ENCODE measurements around the gene NRDC. TPM values are rescaled to one million over a fixed set of nuclear protein-coding genes. Genes with fewer than 3 reads are reported as not detected.
"Not testable (repeated sequence)": the region's sequence is repeated elsewhere in the genome, so short reads cannot be mapped to it uniquely, and the experiment has no call there.

Gene NRDC
- total RNA-seq, 4 donors from 2014 or later: 97.8 to 154 (median 115) TPM

GRCh38 chr1:51901151-51901550 lies 22.6 kb upstream of the NRDC start:
- H3K4me3 ChIP-seq: no peak overlapping the region
- H3K27me3 ChIP-seq: peaks cover 48% of the 10 kb centered on the region
- no peaks in the 10 kb centered on the region for H3K9me3 ChIP-seq
- no peaks in the 10 kb centered on the region for H3K4me1 ChIP-seq
- DNase-seq (ENCODE audit: low spot score in 2 of 2): no peak
- 97% methylated on average over 4 of the region's 4 CpGs for WGBS
- no peaks in the 10 kb centered on the region for H3K36me3 ChIP-seq
- no peak overlapping the region for H3K27ac ChIP-seq
- TF ChIP-seq POLR2AphosphoS5 (IDR thresholded peaks at IDR 0.05) (no peak), CTCF (IDR thresholded peaks at IDR 0.05) (no peak), POLR2A (IDR thresholded peaks at IDR 0.05) (no peak), EP300 (IDR thresholded peaks at IDR 0.05) (no peak)

- H3K36me3 ChIP-seq: no peaks in the 10 kb centered on the region
- peaks cover 56% of the 10 kb centered on the region for H3K27me3 ChIP-seq
- no peak for DNase-seq (ENCODE audit: low spot score in 2 of 2)
- WGBS: 70% methylated on average over 10 of the region's 10 CpGs
- H3K4me3 ChIP-seq: no peak overlapping the region
- H3K9me3 ChIP-seq: no peaks in the 10 kb centered on the region
- TF ChIP-seq CTCF (IDR thresholded peaks at IDR 0.05) (no peak), POLR2A (IDR thresholded peaks at IDR 0.05) (no peak), POLR2AphosphoS5 (IDR thresholded peaks at IDR 0.05) (no peak), EP300 (IDR thresholded peaks at IDR 0.05) (no peak)
- H3K4me1 ChIP-seq: no peaks in the 10 kb centered on the region
- H3K27ac ChIP-seq: no peak overlapping the region
Measured at GRCh38 chr1:51899022-51899421, 20.5 kb upstream of the NRDC start.

- H3K4me3 ChIP-seq: no peak overlapping the region
- no peak for DNase-seq (ENCODE audit: low spot score in 2 of 2)
- TF ChIP-seq POLR2A (IDR thresholded peaks at IDR 0.05) (no peak), EP300 (IDR thresholded peaks at IDR 0.05) (no peak), POLR2AphosphoS5 (IDR thresholded peaks at IDR 0.05) (no peak), CTCF (IDR thresholded peaks at IDR 0.05) (no peak)
- 76% methylated on average over 6 of the region's 6 CpGs for WGBS
- H3K27me3 ChIP-seq: peaks cover 63% of the 10 kb centered on the region
- H3K9me3 ChIP-seq: no peaks in the 10 kb centered on the region
- H3K36me3 ChIP-seq: no peaks in the 10 kb centered on the region
- no peak overlapping the region for H3K27ac ChIP-seq
- no peaks in the 10 kb centered on the region for H3K4me1 ChIP-seq
Measured at GRCh38 chr1:51898090-51898734, 19.7 kb upstream of the NRDC start.

- Histone ChIP-seq H3K27ac (no peak overlapping the region), H3K4me3 (no peak overlapping the region), H3K9me3 (no peaks in the 10 kb centered on the region), H3K4me1 (no peaks in the 10 kb centered on the region), H3K36me3 (no peaks in the 10 kb centered on the region), H3K27me3 (peaks cover 69% of the 10 kb centered on the region)
- TF ChIP-seq POLR2A (IDR thresholded peaks at IDR 0.05) (no peak), POLR2AphosphoS5 (IDR thresholded peaks at IDR 0.05) (no peak), CTCF (IDR thresholded peaks at IDR 0.05) (no peak), EP300 (IDR thresholded peaks at IDR 0.05) (no peak)
- no peak for DNase-seq (ENCODE audit: low spot score in 2 of 2)
Measured at GRCh38 chr1:51897699-51898031, 19.1 kb upstream of the NRDC start.

- not testable (repeated sequence) for H3K4me1 ChIP-seq; H3K9me3 ChIP-seq; DNase-seq (ENCODE audit: low spot score in 2 of 2); H3K4me3 ChIP-seq; H3K36me3 ChIP-seq; H3K27ac ChIP-seq
- WGBS: 80% methylated on average over 2 of the region's 2 CpGs
- H3K27me3 ChIP-seq: peaks cover 76% of the 10 kb centered on the region
Measured at GRCh38 chr1:51894748-51895147, 16.2 kb upstream of the NRDC start.

- H3K36me3 ChIP-seq: no peaks in the 10 kb centered on the region
- peak in 1 of 2 donors; percentile 69 for DNase-seq (ENCODE audit: low spot score in 2 of 2)
- peaks cover 43% of the 10 kb centered on the region for H3K4me1 ChIP-seq
- 0% methylated on average over 11 of the region's 17 CpGs for WGBS
- TF ChIP-seq POLR2A (IDR thresholded peaks at IDR 0.05): no peak
- TF ChIP-seq POLR2AphosphoS5 (IDR thresholded peaks at IDR 0.05): no peak
- no peak for TF ChIP-seq CTCF (IDR thresholded peaks at IDR 0.05)
- no peak for TF ChIP-seq EP300 (IDR thresholded peaks at IDR 0.05)
- H3K27me3 ChIP-seq: peaks cover 24% of the 10 kb centered on the region
- H3K9me3 ChIP-seq: no peaks in the 10 kb centered on the region
- H3K27ac ChIP-seq: peak overlapping the region; percentile 99
- H3K4me3 ChIP-seq: peak overlapping the region; percentile 96
Measured at GRCh38 chr1:51878308-51878615, 265 bp downstream of the NRDC start.

All from suprapubic skin (tissue), 4 donors.